HUES6 (cell line): Measurements from ENCODE around the gene ROPN1.
"Not testable (repeated sequence)": the region's sequence is repeated elsewhere in the genome, so short reads cannot be mapped to it uniquely, and the experiment has no call there.

Experiments
- H3K27ac ChIP-seq: 2 replicates; pipeline ENCODE4 v1.7.0; 2013; ENCODE audit warnings: low read depth, mild to moderate bottlenecking, low read length, inconsistent platforms
- H3K27me3 ChIP-seq: 2 replicates; pipeline ENCODE4 v1.6.1; 2013; ENCODE audit warnings: low read length; ENCODE audit not compliant: control insufficient read depth, insufficient read depth
- H3K36me3 ChIP-seq: 2 replicates; pipeline ENCODE4 v1.6.1; 2013; ENCODE audit warnings: low read length; ENCODE audit not compliant: control insufficient read depth, insufficient read depth
- H3K4me1 ChIP-seq: 2 replicates; pipeline ENCODE4 v1.6.1; 2013; ENCODE audit warnings: low read length; ENCODE audit not compliant: control insufficient read depth, insufficient read depth
- H3K4me3 ChIP-seq: 2 replicates; pipeline ENCODE4 v1.5.1; 2013; ENCODE audit warnings: low read depth, low read length
- H3K9ac ChIP-seq: one replicate; pipeline ENCODE4 v1.6.1; 2013; ENCODE audit warnings: mild to moderate bottlenecking, low read length
- H3K9me3 ChIP-seq: 2 replicates; pipeline ENCODE4 v1.6.1; 2013; ENCODE audit warnings: low read depth, low read length; ENCODE audit not compliant: control insufficient read depth, insufficient read depth

The ROPN1 gene

DNA sequence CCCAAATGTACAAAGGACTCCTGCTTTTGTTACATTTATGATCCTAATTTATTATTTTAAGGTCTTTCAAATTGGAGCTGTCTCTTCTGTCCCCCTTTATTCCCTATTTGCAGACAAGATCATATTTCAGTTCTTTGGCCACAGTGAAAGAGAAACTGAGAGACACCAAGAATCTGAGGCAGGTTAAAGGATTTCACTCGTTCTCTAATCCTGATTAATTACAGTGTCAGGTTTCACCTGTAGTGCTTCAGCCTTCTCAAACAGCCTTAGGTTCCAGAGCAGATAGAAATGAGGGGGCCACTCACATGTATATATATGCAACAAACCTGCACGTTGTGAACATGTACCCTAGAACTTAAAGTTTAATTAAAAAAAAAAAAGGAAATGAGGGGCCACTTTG, 24.7 kb downstream of the ROPN1 start:
- not testable (repeated sequence) for H3K36me3 ChIP-seq

DNA sequence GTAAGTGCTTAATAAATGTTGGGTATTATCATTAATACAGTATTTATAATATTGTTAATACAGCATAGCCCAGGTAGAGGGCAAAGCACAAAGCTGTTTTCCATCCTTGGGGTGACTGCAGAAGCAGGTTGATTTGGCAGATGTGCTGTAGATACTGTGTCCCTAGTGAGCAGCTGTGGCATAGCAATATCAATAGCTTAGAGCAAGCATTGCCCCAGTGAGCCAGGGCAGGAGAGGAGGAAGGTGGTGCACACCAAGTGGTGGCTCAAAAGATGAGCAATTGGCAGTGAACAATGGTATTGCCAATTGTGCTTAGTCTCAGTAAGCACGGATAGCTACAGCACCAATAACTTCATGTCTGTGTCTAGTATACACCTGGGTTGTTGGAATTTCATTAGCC, 25.1 kb downstream of the ROPN1 start:
- not testable (repeated sequence) for H3K9me3 ChIP-seq, H3K27ac ChIP-seq, H3K4me1 ChIP-seq, H3K4me3 ChIP-seq, H3K9ac ChIP-seq, H3K36me3 ChIP-seq
- peaks cover 34% of the 10 kb centered on the region for H3K27me3 ChIP-seq

More for the DNA sequence above, 24.7 kb downstream of the ROPN1 start:
- H3K27ac ChIP-seq, H3K4me3 ChIP-seq, H3K9me3 ChIP-seq, H3K4me1 ChIP-seq, H3K9ac ChIP-seq: not testable (repeated sequence)
- peaks cover 29% of the 10 kb centered on the region for H3K27me3 ChIP-seq

DNA sequence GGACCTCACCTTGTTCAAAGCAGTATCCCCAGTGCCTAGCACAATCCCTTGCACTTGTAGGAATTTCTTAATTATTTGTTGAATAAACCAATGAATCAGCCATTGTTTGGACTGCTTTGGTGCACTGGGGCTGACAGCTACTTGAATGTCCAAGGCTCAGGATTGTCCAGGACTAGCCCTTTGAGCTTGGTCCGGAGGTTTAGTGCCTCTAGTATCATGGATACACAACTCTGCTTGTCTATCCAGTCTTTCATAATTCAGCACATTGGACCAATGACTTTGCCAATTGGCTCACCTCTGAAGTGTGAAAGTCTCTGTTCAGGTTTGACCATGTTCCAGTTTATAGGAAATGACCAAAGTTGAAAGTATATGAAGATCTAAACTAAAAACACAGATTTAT, 27.1 kb downstream of the ROPN1 start:
- H3K9ac ChIP-seq, H3K27ac ChIP-seq, H3K36me3 ChIP-seq, H3K4me1 ChIP-seq, H3K9me3 ChIP-seq, H3K4me3 ChIP-seq: not testable (repeated sequence)
- peaks cover 33% of the 10 kb centered on the region for H3K27me3 ChIP-seq

GRCh38 chr3:123961508-123961856, 30.4 kb downstream of the ROPN1 start:
- Histone ChIP-seq H3K27ac (no peak overlapping the region), H3K4me1 (peaks cover 7% of the 10 kb centered on the region), H3K9ac (no peak overlapping the region), H3K9me3 (no peaks in the 10 kb centered on the region), H3K27me3 (peaks cover 29% of the 10 kb centered on the region), H3K36me3 (peaks cover 2% of the 10 kb centered on the region), H3K4me3 (peak overlapping the region; percentile 57)

- Histone ChIP-seq H3K9ac (peak within 1 kb of the TSS; percentile 95), H3K4me3 (peak within 1 kb of the TSS; percentile 93), H3K27ac (peak within 1 kb of the TSS; percentile 82), H3K4me1 (peaks cover 7% of the 10 kb centered on the region), H3K9me3 (no peaks in the 10 kb centered on the region), H3K27me3 (peaks cover 29% of the 10 kb centered on the region), H3K36me3 (peaks cover 8% of the 10 kb centered on the region)
These were observed 31.0 kb downstream of the ROPN1 start, which contains the start of gene CCDC14 for GRCh38 chr3:123960781-123961507. Gene CCDC14, minus strand, starts transcription at chr3:123961229. Its CDS starts 56 bp downstream, at chr3:123961173.

DNA sequence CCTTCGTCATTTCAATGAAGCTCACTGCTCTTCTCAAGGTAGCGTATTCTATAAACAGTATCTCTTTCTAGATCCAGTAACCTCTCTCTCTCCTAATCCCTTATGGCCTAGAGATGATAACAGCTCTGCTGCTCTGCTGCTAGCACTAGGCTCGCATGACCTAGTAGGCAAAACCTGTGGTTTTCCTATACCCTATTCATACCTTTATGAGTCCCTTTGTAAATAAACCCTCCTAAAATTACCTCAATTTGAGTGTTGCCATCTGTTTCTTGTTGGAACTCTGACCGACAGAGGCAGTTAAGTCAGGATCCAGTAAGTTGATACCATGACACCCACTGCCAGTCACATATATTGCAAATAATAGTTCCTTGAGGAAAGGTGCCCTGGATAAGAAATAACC, 38.2 kb downstream of the ROPN1 start:
- H3K27ac ChIP-seq = no peak overlapping the region

GRCh38 chr3:123952844-123953520, 38.9 kb downstream of the ROPN1 start:
- H3K27ac ChIP-seq = no peak overlapping the region
- H3K4me1 ChIP-seq = no peaks in the 10 kb centered on the region
- no peaks in the 10 kb centered on the region for H3K9me3 ChIP-seq
- H3K36me3 ChIP-seq = peaks cover 76% of the 10 kb centered on the region
- H3K27me3 ChIP-seq = no peaks in the 10 kb centered on the region
- no peak overlapping the region for H3K9ac ChIP-seq
- no peak overlapping the region for H3K4me3 ChIP-seq

More for the DNA sequence above, 38.2 kb downstream of the ROPN1 start:
- H3K9me3 ChIP-seq = no peaks in the 10 kb centered on the region
- no peaks in the 10 kb centered on the region for H3K4me1 ChIP-seq
- peaks cover 69% of the 10 kb centered on the region for H3K36me3 ChIP-seq
- no peaks in the 10 kb centered on the region for H3K27me3 ChIP-seq
- no peak overlapping the region for H3K4me3 ChIP-seq
- no peak overlapping the region for H3K9ac ChIP-seq

DNA sequence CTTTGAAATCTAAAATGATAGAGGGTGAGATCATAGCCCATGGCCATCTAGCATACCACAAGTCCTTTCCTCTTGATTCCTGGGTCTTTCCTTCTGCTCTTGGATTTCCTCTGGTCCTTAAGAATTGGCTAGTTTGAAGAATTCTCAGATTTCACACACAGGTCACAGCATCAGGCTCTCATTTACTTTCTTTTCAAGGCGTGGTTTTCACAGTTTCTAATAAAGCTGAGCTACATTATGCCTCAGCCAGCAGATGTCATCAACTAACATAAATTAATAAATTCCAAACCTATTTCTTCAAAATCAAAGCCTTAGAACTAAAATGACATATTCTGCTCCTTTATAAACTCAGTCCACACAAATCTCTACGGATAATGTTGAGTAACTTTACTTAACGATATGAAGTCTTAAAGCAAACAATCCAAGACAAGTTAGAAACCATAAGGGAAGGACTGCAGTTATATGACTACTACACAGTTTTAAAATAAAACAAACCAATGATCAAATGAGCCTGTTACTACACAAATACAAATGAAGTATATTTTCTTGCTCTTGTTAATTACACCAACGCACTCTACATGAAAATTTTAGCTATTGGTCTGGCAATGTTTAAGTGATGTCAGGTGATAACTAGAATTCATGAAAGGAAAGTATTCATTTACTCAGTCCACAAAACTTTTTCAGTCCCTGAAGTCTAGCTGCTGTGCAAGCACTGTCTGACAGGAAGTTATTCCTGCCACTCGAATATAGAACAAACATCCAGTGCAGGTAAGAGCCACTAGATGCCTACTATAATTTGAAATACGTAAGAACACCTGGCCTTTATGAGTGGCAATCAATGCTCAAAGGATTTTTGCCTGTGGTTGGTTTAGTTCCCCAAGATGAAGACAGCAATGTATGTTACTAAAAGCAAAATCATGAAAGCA, 40.1 kb downstream of the ROPN1 start:
- Histone ChIP-seq H3K27me3 (no peaks in the 10 kb centered on the region), H3K4me1 (no peaks in the 10 kb centered on the region), H3K9ac (no peak overlapping the region), H3K4me3 (no peak overlapping the region), H3K36me3 (peaks cover 86% of the 10 kb centered on the region), H3K27ac (no peak overlapping the region), H3K9me3 (no peaks in the 10 kb centered on the region)

DNA sequence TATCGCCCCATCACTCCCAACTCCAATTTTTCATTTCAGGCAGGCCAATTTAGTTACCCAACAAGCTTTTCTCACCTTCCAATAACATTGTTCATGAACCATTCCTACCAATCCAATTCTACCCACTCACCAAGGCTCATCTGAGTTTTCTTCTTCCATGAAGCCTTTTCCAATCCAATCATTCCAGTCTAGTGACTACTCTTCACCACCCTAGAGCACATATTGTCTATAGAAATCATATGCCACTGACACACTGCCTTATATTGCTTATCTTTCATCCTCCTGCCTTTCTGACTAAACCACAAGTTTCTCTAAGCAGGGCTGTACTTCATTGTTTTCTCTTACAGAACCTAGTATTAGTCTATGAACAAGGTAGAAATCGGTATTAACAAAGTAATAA, 42.3 kb downstream of the ROPN1 start:
- H3K9me3 ChIP-seq = no peaks in the 10 kb centered on the region
- H3K27ac ChIP-seq = no peak overlapping the region
- no peak overlapping the region for H3K9ac ChIP-seq
- no peak overlapping the region for H3K4me3 ChIP-seq
- peaks cover 85% of the 10 kb centered on the region for H3K36me3 ChIP-seq
- H3K27me3 ChIP-seq = no peaks in the 10 kb centered on the region
- H3K4me1 ChIP-seq = no peaks in the 10 kb centered on the region

DNA sequence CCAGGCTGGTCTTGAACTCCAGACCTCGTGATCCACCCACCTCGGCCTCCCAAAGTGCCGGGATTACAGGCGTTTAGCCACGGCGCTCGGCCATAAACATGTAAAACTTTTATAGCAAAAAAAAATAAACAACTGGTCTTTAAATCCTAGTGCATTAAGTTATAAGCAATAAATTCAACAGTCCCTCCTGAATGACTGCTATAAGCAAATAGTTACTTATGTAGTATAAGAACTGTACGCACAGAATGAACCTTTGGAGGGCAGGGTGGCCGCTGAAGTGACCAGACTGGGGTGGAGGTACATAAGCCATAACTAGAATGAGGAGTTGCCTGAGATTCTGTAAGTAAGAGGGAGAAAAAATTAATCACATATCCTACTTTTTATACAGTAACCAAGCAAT, 43.5 kb downstream of the ROPN1 start:
- no peak overlapping the region for H3K9ac ChIP-seq
- no peaks in the 10 kb centered on the region for H3K27me3 ChIP-seq
- no peak overlapping the region for H3K27ac ChIP-seq
- no peaks in the 10 kb centered on the region for H3K4me1 ChIP-seq
- H3K4me3 ChIP-seq = no peak overlapping the region
- H3K36me3 ChIP-seq = peaks cover 88% of the 10 kb centered on the region
- H3K9me3 ChIP-seq = no peaks in the 10 kb centered on the region

GRCh38 chr3:123947482-123947881, 44.4 kb downstream of the ROPN1 start:
- Histone ChIP-seq H3K27ac (no peak overlapping the region), H3K27me3 (no peaks in the 10 kb centered on the region), H3K9ac (no peak overlapping the region), H3K4me3 (no peak overlapping the region), H3K36me3 (peaks cover 87% of the 10 kb centered on the region), H3K4me1 (no peaks in the 10 kb centered on the region), H3K9me3 (no peaks in the 10 kb centered on the region)
